GM18498 (cell line): ENCODE measurements around the gene GARNL3.
A peak's percentile ranks its signal among the peaks of the same experiment; 100 is the strongest.

Source experiments
- ATAC-seq: cut with Tn5 transposase; IDR thresholded peaks from one replicate; pipeline ENCODE4 v1.9.1; 2021; ENCODE audit warnings: mild to moderate bottlenecking, moderate library complexity; ENCODE audit not compliant: unreplicated experiment

The GARNL3 gene

GRCh38 chr9:127233989-127234388 is 30.6 kb upstream of the GARNL3 start:
- ATAC-seq, result no peak

DNA sequence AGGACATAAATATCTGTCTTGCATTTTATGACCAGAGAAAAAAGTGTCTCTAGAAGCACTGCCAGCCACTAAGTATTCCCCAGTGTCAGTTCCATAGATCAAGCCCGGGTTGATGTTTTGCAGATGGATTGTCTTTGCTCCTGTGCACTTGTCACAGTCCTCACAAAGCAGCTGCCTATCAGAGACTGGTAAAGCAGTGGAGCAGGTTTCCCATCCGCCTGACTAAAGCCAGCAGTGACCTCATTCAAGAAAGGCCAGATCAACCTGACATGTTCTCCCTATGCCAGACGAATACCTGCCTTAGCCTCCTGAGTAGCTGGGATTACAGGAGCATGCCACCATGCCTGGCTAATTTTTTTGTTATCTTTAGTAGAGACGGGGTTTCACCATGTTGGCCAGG is 26.8 kb upstream of the GARNL3 start:
- ATAC-seq, result no peak

GRCh38 chr9:127241354-127241753 is 23.2 kb upstream of the GARNL3 start:
- no peak for ATAC-seq

DNA sequence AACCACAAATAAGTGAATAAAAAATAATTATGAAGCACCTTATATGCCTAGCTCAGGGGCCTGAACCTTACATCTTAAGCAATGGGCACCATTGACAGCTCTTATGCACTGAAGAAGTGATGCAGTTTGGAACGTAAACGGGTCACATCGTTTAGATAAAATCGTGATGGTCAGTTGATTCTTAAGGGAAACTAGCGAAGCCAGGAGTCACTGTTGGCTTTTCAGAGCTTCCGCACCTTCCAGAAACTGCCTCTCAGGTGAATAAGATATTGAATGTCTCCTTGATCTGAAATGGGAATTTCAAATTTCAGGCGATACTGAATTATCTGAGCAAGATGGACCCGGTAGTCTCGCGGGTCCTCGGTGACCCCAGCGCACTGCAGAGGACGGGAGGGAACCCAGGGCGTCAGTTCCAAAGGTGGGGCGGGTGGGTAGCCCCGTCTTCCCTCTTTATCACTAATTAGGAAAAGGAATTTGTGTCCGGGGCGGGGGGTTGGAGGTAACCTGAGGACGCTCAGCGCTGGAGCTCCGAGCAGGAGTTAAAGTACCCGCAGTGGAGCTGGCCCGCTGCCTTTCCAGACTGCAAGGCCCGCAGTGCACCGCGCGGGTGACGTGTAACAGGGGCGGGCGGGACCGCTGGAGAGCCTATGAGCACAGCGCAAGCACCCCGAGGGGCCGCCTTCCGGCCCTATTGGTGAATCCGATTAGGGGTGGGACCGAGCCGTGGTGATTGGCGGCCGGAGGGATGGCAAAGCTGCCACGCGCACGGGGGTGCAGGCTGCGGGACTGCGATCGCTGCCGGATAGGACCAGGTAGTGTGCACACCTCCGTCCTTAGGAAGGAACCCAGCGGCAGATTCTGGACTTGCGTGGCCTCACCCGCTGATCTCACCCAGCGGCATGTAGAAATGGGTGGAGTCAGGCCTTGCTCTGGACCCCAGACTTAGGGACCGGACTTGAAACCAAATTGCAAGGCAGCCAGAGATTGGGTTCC is 19.7 kb upstream of the GARNL3 start:
- peak; percentile 100 for ATAC-seq

DNA sequence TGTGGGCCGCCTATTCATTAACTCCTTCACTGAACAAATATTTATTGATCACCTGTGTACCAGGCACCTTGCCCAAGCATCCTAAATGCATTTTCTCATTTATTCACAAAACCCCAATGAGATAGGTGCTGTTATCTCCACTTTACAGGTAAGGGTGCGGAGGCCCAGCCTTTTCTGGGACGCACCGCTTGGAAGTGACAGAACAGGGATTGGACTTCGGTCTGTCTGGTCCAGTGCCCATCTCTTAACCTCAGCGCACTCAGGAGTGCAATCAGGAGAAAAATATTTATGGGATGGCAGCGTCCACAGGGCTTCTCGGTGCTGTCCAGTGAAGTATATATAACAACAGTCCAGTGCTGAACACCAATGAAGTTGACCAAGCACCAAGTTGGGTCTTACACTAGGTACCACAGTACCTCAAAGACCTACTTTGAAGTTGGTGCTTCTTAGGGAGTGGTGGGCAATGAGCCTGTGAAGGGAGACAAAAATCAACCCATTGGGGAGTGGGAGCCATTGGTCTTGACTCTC is 18.9 kb upstream of the GARNL3 start:
- no peak for ATAC-seq

GRCh38 chr9:127248241-127248640 is 16.3 kb upstream of the GARNL3 start:
- no peak for ATAC-seq

DNA sequence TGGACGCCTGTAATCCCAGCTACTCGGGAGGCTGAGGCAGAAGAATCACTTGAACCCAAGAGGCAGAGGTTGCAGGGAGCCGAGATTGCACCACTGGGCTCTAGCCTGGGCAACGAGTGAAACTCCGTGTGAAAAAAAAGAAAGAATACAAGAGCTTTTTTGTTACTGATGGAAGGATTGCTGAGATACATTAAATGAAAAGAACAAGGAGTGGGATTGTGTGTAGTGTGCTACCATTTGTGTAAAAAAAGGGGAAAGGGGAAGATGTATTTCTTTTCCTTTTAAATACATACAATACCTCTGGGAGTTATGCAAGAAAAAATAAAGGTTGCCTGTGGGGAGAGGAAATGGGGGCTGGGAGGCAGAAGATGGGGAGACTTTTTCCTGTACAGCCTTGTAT is 14.7 kb upstream of the GARNL3 start:
- ATAC-seq, result no peak

GRCh38 chr9:127250896-127251391 is 13.6 kb upstream of the GARNL3 start:
- no peak for ATAC-seq

DNA sequence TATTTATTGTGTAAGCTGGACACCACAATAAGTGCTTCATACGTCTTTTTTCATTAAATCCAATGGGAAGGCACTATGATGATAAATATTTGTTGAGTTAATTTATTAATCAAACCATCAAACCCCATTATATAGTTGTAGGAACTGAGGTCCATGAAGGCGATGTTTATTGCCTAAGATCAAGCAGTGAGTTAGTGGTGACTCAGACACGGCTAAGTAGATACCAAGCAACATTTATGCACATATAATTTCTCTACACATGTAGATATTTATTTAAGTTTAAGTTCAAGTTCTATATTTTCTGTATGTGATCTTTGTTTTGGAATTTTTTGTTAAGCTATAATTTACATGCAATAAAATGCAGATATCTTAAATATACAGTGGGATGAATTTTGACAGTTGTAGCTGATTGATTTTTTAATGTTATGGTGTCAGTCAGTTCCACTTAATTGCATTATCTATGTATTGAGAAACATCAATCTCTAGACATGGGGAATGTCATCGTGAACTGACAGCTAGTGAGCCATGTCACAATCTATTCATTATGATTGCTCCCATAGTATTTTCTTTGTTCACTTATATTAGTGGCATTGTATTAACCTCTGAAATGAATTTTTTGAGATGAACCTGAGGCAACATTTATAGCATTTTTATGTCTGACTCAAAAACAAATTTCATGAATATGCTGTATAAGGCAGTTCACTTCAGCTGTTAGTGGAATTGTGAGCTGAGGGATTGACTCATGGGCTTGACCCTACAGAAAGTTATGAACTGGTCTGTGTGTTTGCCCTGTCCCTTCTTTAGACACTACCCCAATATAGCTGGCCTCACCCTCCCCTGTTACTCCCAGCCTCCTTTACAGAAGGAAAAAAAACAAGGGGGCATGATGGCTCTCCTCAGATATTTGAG is 11.9 kb upstream of the GARNL3 start:
- ATAC-seq, result no peak

DNA sequence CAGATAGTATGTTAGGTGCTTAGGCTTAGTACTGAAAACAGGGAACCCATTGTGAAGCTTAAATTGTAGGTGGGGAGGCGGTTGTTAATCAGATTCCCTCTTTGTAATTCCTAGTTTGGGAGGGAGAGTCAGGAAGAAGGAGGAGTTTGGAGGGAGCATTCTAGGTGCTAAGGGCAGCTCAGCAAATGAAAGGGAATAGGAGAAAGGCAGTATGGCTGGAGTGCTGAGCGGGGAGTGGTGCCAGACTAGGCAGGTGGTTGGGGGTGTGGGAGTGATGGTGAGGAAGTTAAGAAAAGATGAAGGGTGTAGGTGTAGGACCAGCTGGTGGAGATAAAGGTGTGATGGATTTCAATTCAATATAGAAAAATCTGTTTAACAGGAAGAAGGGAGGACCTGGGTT is 11.1 kb upstream of the GARNL3 start:
- ATAC-seq, result no peak

DNA sequence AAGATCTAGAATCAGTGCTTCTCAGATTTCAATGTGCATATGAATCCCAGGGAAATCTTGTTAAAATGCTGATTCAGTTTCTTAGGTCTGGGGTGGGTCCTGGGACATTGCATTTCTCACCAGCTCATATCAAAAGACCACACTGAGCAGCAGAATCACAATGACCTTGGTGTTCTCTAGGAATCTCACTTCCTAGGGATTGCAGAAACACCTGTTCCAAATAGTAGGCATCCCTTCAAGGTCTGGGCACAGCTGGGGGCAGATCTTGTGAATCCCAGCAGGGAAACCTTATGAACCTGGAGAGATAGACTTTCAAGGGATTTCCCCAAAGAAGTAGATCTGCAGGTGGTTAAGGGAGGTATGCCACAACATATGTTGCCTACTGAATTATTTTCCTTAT is 8.9 kb upstream of the GARNL3 start:
- no peak for ATAC-seq

- no peak for ATAC-seq
These were observed 8.2 kb upstream of the GARNL3 start for GRCh38 chr9:127256324-127256723.

- no peak for ATAC-seq
These were observed 5.7 kb upstream of the GARNL3 start for GRCh38 chr9:127258606-127259471.

DNA sequence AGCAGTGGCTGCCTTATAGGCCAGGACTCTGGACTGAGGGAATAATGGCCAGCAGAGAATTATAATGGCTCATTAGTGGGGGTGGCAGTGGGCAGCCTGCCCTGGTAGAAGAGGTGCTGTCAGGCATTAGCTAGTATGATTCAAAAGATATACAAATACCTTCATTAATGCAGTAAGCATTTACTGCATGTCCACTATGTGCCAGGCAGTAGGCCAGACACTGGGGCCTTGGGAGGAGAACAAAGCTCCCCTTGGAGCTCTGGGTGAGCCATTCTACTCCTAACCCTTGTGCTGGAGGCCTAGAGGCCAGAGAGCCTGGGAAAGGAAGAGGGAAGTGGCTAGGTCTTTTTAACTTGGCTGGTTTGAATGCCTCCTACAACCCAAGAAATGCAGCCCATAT is 2.0 kb upstream of the GARNL3 start:
- no peak for ATAC-seq

DNA sequence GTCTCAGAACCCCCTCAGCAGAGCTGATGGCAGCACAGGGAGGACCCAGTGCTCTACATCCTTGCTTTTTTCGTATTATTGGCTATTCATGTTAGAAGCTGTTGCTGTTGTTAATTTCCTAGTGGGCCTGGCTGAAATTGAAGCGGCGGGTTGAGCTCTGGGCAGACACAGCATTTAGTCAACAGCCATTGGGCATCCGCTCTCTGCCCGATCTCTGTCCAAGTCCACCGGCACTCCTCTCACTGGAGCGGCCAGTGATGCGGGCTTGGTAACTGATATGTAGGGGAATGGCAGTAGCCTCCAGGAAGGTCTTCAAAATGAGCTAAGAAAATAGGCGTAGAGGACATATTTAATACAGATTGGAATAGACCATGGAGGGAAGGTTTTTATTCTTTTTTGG is 1.3 kb upstream of the GARNL3 start:
- no peak for ATAC-seq

DNA sequence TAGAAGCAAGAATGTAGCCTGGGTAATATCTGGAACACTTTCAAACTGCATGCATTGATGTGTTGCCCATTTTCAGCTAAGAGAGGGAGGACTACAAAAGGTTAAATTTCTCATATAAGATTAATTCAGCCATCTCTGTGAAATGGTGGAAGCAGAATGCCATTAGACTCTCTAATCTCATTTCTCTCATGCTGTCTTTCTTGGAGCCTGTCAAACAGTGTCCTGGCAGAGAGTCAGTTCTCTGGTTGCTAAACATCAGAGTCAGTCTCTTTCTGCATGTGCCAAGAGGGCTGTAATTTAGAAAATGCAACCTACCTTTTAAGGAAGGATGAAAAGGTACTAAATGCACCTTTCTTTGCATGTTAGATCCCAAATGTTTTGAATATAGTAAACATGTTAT is 910 bp upstream of the GARNL3 start:
- no peak for ATAC-seq

GRCh38 chr9:127267793-127268525 is 3.4 kb downstream of the GARNL3 start:
- no peak for ATAC-seq

DNA sequence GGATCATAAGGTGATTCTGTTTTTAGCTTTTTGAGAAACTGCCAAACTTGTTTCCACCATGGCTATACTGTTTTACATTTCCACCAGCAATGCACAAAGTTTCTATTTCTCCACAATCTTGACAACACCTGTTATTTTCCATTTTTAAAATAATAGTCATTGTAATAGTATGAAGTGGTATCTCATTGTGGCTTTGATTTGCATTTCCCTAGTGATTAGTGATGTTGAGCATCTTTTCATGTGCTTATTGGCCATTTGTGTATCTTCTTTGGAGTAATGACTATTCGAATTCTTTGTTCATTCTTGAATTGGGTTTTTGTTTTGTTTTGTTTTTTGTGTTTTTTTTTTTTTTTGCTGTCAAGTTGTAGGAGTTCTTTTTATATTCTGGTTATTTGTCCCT is 4.9 kb downstream of the GARNL3 start:
- no peak for ATAC-seq

DNA sequence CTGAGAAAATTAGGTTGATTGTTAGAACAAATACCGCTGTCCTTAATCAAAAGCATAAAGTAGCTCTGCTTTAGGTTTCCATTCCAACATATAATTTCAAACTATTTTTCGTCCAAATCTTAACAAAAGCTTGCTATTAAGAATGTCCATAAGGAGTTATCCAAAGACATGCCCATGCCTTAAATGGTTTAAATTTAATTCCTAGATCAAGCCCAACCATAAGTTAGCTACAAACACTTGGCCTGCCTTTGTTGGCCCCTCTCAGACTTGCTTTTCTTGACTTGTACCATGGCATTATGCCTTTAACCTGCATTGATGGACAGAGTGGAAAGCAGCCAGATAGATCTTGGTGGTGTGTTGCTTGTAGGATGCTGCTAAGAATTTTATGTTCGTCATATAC is 8.8 kb downstream of the GARNL3 start:
- ATAC-seq, result no peak

GRCh38 chr9:127277099-127277498 is 12.5 kb downstream of the GARNL3 start:
- ATAC-seq, result no peak
